C4-2B (cell line): Measurements from ENCODE around the gene PSRC1.
A peak's percentile ranks its signal among the peaks of the same experiment; 100 is the strongest.

Experiments used
- H3K27ac ChIP-seq: fragments of 450-650 bp; 2 replicates; pipeline ENCODE4 v1.5.1; 2017
- CTCF ChIP-seq: fragments of 450-650 bp; conservative IDR thresholded peaks from 2 replicates; pipeline ENCODE4 v1.5.1; 2017; ENCODE audit warnings: mild to moderate bottlenecking
- ZFX ChIP-seq: fragments of 450-650 bp; IDR thresholded peaks from 2 replicates; pipeline ENCODE4 v1.6.1; 2017

Gene PSRC1

DNA sequence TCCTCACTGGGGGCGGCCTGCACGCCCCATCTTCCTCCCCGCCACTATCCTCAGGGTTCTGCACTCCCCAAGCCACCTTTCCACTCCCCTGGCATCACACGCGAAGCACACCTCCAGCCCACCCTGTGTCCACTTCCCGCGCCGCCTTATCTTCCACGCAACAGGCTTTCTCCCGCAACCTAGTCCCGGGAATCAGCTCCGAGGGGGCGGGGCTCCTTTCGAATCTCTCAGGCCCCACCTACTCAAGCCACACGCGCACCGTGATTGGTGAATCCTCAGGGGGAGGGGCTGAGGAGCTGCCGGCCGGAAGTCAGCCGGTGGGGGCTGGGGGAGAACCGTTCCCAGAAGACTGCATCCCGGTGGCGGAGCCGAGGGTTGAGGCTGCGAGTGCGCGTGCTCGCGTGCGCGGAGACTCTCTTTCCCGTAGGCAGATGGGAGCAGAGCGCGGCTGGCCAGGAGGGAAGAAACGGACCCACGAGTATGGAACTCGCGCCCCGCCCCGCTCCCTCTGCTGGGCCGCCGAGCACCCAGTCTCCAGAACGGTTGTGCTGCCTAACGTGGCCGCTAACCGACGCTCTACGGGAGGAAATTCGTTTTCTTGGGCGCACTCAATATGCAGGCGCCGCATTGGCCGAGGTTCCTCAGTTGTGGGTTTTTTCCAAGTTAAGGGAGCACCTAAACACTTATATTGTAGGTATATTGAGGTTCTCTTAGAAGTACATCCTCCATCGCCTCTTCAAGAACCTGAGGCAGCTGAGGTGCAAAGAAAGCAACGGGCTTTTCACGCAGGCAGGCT, at the start of gene PSRC1:
Gene PSRC1 (minus strand): TSS at position 194 of the 796 bp plus-strand sequence.
- peak within 1 kb of the TSS; percentile 88 for H3K27ac ChIP-seq
- TF ChIP-seq CTCF (peak; percentile 57), ZFX (no peak)

DNA sequence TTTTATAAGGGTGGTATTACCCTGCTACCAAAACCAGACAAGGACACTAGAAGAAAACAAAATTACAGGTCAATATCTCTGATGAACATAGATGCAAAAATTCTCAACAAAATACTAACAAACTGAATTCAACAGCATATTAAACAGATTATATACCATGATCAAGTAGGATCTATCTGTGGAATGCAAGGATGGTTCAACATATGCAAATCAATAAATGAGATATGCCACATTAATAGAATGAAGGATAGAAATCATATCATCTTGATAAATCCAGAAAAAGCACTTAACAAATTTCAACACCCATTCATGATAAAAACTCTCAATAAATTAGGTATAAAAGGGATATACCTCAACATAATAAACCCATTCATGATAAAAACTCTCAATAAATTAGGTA, 48.2 kb upstream of the PSRC1 start:
- TF ChIP-seq ZFX (no peak), CTCF (no peak)
- H3K27ac ChIP-seq, result no peak overlapping the region

GRCh38 chr1:109327285-109327684, 44.3 kb upstream of the PSRC1 start:
- no peak overlapping the region for H3K27ac ChIP-seq
- TF ChIP-seq ZFX, result no peak
- no peak for TF ChIP-seq CTCF

DNA sequence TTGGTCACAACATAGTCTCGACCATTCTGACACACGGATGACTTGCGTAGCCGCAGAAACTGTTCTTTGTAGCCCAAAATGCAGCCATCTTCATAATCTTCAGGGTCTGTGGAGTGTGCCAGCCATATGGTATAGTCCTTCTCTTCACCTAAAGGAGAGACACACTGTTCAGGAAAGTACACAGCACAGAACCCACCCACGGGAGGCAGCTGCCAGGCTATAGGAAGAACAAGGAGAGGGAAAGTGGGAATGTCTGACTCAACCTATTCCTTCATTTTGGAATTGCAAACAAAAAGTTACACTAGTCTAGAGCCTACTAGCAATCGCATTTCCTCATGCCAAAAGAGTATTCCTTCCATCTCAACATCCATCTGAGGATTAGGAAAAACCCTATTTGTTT, 40.0 kb upstream of the PSRC1 start:
- TF ChIP-seq CTCF, result no peak
- TF ChIP-seq ZFX, result no peak

DNA sequence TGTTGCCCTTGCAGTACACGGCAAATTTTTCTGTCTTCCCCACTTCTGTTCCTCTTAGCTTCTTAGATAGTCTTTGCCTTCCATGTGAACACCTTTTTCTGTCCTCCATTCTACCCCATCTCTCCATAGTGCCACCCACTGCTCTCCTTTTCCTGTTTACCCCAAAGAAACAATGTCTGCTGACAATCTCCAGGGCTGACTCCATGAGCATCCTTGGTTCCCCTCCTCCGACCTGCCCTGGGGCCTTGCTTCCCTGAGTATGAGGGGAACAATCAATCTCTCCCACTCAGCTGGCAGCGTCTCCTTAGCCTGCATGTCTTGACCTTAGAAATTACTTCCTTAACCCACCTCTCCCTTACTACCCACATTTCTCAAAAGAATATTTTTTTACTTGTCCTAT, 36.2 kb upstream of the PSRC1 start:
- TF ChIP-seq CTCF, result no peak
- no peak for TF ChIP-seq ZFX
- no peak overlapping the region for H3K27ac ChIP-seq

More for the DNA sequence above, 40.0 kb upstream of the PSRC1 start:
- no peak overlapping the region; the same call in 1 of the 2 replicates for H3K27ac ChIP-seq

- no peak overlapping the region for H3K27ac ChIP-seq
- TF ChIP-seq ZFX (no peak), CTCF (no peak)
These were observed 33.6 kb upstream of the PSRC1 start for GRCh38 chr1:109316506-109316905.

DNA sequence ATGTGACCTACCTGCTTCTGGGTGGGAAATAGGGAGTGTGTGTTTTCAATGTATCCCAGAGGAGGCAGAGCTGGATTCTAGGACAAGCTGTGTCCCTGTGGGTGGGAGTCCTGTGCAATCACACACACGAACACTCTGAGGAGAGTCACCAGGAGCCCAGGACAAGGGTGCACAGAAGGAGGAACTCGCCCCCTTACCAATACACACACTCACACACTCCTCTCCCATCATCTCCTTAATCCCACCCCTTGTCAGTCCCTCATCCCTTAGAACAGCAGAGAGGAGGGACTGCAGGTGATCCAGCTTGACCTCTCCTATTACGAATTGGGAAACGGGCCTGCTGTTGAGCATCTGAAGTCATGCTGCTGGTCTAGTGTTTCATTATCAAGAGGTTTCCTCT, 32.3 kb upstream of the PSRC1 start:
- TF ChIP-seq ZFX (no peak), CTCF (no peak)
- no peak overlapping the region for H3K27ac ChIP-seq
